Neural cell (in vitro differentiated cells): ENCODE measurements around the gene BICC1. TPM values are rescaled to one million over a fixed set of nuclear protein-coding genes. Genes with fewer than 3 reads are reported as not detected.

Experiments used
- H2AFZ ChIP-seq: fragments of 200-600, 300-800 bp; sonication (generic), shearing (Covaris generic); 2 replicates; pipeline ENCODE4 v1.6.0; 2014; ENCODE audit warnings: low read depth, mild to moderate bottlenecking, antibody characterized with exemption, low read length, moderate library complexity
- H3F3A ChIP-seq: fragments of 200-600 bp; shearing (Covaris generic); 2 replicates; pipeline ENCODE4 v1.6.1; 2016; ENCODE audit warnings: mild to moderate bottlenecking, moderate library complexity, mixed read lengths, antibody characterized with exemption, low read length; ENCODE audit not compliant: insufficient read depth, poor library complexity, severe bottlenecking
- H3K27ac ChIP-seq: fragments of 200-600, 300-800 bp; sonication (generic), shearing (Covaris generic); 2 replicates; pipeline ENCODE4 v1.5.1; 2014; ENCODE audit warnings: mild to moderate bottlenecking, low read length, moderate library complexity
- H3K27me3 ChIP-seq: fragments of 300-800, 200-600 bp; sonication (generic), shearing (Covaris generic); 2 replicates; pipeline ENCODE4 v1.6.0; 2014; ENCODE audit warnings: mild to moderate bottlenecking, low read depth, low read length, moderate library complexity; ENCODE audit not compliant: insufficient read depth
- H3K36me3 ChIP-seq: fragments of 300-800, 200-600 bp; sonication (generic), shearing (Covaris generic); 2 replicates; pipeline ENCODE4 v1.5.1; 2014; ENCODE audit warnings: mild to moderate bottlenecking, antibody characterized with exemption, low read length, moderate library complexity; ENCODE audit not compliant: insufficient read depth
- H3K4me2 ChIP-seq: fragments of 300-800, 200-600 bp; sonication (generic), shearing (Covaris generic); 2 replicates; pipeline ENCODE4 v1.6.0; 2014; ENCODE audit warnings: mild to moderate bottlenecking, low read length
- H3K4me3 ChIP-seq: fragments of 300-800, 200-600 bp; sonication (generic), shearing (Covaris generic); 2 replicates; pipeline ENCODE4 v1.5.1; 2014; ENCODE audit warnings: mild to moderate bottlenecking, low read length, moderate library complexity
- H3K79me2 ChIP-seq: fragments of 200-600 bp; shearing (Covaris generic); replicated peaks from 2 replicates; pipeline ENCODE4 v1.6.0; 2014; ENCODE audit warnings: mild to moderate bottlenecking, low read length, moderate library complexity; ENCODE audit not compliant: insufficient read depth
- H3K9ac ChIP-seq: fragments of 300-800, 200-600 bp; sonication (generic), shearing (Covaris generic); 2 replicates; pipeline ENCODE4 v1.6.1; 2016; ENCODE audit warnings: mild to moderate bottlenecking, low read length, mixed read lengths
- H3K9me2 ChIP-seq: fragments of 200-600 bp; shearing (Covaris generic); 2 replicates; pipeline ENCODE4 v1.6.1; 2016; ENCODE audit warnings: mild to moderate bottlenecking, low read length, mixed read lengths; ENCODE audit not compliant: insufficient read depth
- H3K9me3 ChIP-seq: fragments of 200-600, 300-800 bp; sonication (generic), shearing (Covaris generic); 2 replicates; pipeline ENCODE4 v1.6.1; 2016; ENCODE audit warnings: mild to moderate bottlenecking, mixed run types, low read length, moderate library complexity, mixed read lengths
- H4K20me1 ChIP-seq: fragments of 200-600 bp; shearing (Covaris generic); 2 replicates; pipeline ENCODE4 v1.6.1; 2016; ENCODE audit warnings: mild to moderate bottlenecking, mixed run types; ENCODE audit not compliant: insufficient read depth
- CTCF ChIP-seq: fragments of 450-650 bp; IDR thresholded peaks from 2 replicates; pipeline ENCODE4 v1.5.1; 2014; ENCODE audit warnings: antibody characterized with exemption, mild to moderate bottlenecking, moderate library complexity; ENCODE audit not compliant: poor library complexity, severe bottlenecking
- EP300 ChIP-seq: fragments of 450-650 bp; conservative IDR thresholded peaks from 2 replicates; pipeline ENCODE4 v1.6.1; 2014; ENCODE audit warnings: antibody characterized with exemption, mild to moderate bottlenecking, moderate library complexity; ENCODE audit not compliant: poor library complexity, severe bottlenecking
- EZH2 ChIP-seq: fragments of 200-600, 300-800 bp; shearing (Covaris generic), sonication (generic); IDR thresholded peaks from 2 replicates; pipeline ENCODE4 v1.6.1; 2014; ENCODE audit warnings: antibody characterized with exemption, low read length, borderline replicate concordance, mild to moderate bottlenecking; ENCODE audit not compliant: insufficient read depth, poor library complexity, severe bottlenecking
- MXI1 ChIP-seq: fragments of 450-650 bp; conservative IDR thresholded peaks from 2 replicates; pipeline ENCODE4 v1.6.1; 2014; ENCODE audit warnings: antibody characterized with exemption, mild to moderate bottlenecking; ENCODE audit not compliant: poor library complexity, severe bottlenecking
- POLR2AphosphoS5 ChIP-seq: IDR thresholded peaks from 2 replicates; pipeline ENCODE4 v1.6.1; 2012
- RAD21 ChIP-seq: fragments of 450-650 bp; conservative IDR thresholded peaks from 2 replicates; pipeline ENCODE4 v1.6.1; 2014; ENCODE audit warnings: antibody characterized with exemption, mild to moderate bottlenecking, moderate library complexity
- REST ChIP-seq: IDR thresholded peaks from 2 replicates; pipeline ENCODE4 v1.6.1; 2012; ENCODE audit warnings: borderline replicate concordance
- SMC3 ChIP-seq: fragments of 450-650 bp; conservative IDR thresholded peaks from 2 replicates; pipeline ENCODE4 v1.6.1; 2014; ENCODE audit warnings: antibody characterized with exemption, mild to moderate bottlenecking, moderate library complexity; ENCODE audit not compliant: poor library complexity
- TAF1 ChIP-seq: IDR thresholded peaks from 2 replicates; pipeline ENCODE4 v1.6.1; 2012; ENCODE audit warnings: low read depth
- polyA plus RNA-seq: library from polyadenylated mRNA; depleted of rRNA; stranded (reverse); fragments of >200 nt; gene quantifications from 2 replicates; pipeline ENCODE4 v1.2.3, GENCODE V29; 2014

The BICC1 gene
- polyA plus RNA-seq, 1 donor from 2014 or later = 7.6 TPM

- Histone ChIP-seq H3K9ac (no peak overlapping the region), H4K20me1 (no peaks in the 10 kb centered on the region), H3F3A (no peaks in the 10 kb centered on the region)
Observed at GRCh38 chr10:58586282-58587245, 73.9 kb downstream of the BICC1 start.

More at GRCh38 chr10:58586282-58587245, 73.9 kb downstream of the BICC1 start:
- no peak overlapping the region for H3K27ac ChIP-seq
- H2AFZ ChIP-seq = no peak overlapping the region
- no peak overlapping the region for H3K4me2 ChIP-seq
- H3K79me2 ChIP-seq = no peaks in the 10 kb centered on the region
- TF ChIP-seq EP300 = no peak
- no peak for TF ChIP-seq EZH2
- no peak for TF ChIP-seq REST
- no peak for TF ChIP-seq POLR2AphosphoS5
- TF ChIP-seq CTCF = no peak
- TF ChIP-seq RAD21 = no peak
- TF ChIP-seq TAF1 = no peak
- TF ChIP-seq MXI1 = no peak
- no peak for TF ChIP-seq SMC3
- H3K9me2 ChIP-seq = no peaks in the 10 kb centered on the region
- no peaks in the 10 kb centered on the region for H3K27me3 ChIP-seq
- no peaks in the 10 kb centered on the region for H3K36me3 ChIP-seq
- no peaks in the 10 kb centered on the region for H3K9me3 ChIP-seq
- H3K4me3 ChIP-seq = no peak overlapping the region
